HCT116 (cell line): ENCODE data around the gene SETD5. TPM values are rescaled to one million over a fixed set of nuclear protein-coding genes. Genes with fewer than 3 reads are reported as not detected.

Source experiments
- ATAC-seq: fragments of 200-7000 bp; cut with Tn5 transposase; 2 replicates; pipeline ENCODE4 v1.9.1; 2020; ENCODE audit warnings: mild to moderate bottlenecking, moderate library complexity
- BruUV-seq: library from RNA; stranded (reverse); fragments of 400-500 nt; replicated peaks from 2 replicates; lab custom pipeline; 2021; lab: Mats Ljungman, UMichigan
- CTCF ChIA-PET: fragments of 300-600 bp; sonication (Branson Sonifier 250); formaldehyde crosslinking; loops from one replicate; lab custom pipeline; 2021; ENCODE audit warnings: antibody characterized with exemption; lab: Charles Lee
- POLR2A ChIA-PET: fragments of 300-600, 350-600 bp; sonication (Branson Sonifier 250); formaldehyde crosslinking; loops from one replicate; lab custom pipeline; 2021; ENCODE audit warnings: antibody characterized with exemption; lab: Charles Lee
- RAD21 ChIA-PET, 2 experiments: fragments of 300-600 bp; sonication (Branson Sonifier 250); formaldehyde crosslinking; loops; one replicate each; lab custom pipeline; 2023; ENCODE audit warnings: low total read pairs in 2 of 2; ENCODE audit not compliant: uncharacterized antibody in 2 of 2, unreplicated experiment in 2 of 2, low non-redundant PET in 1 of 2; lab: Charles Lee
- DNase-seq: peaks from one replicate; pipeline ENCODE4 v3.0.0-alpha.2; 2010; ENCODE audit warnings: low read depth, low spot score
- H2AFZ ChIP-seq: fragments of 200-600 bp; shearing (Covaris generic), sonication (generic); 2 replicates; pipeline ENCODE4 v1.6.1; 2017; ENCODE audit warnings: low read depth, mixed run types, mixed read lengths, antibody characterized with exemption, low read length; ENCODE audit not compliant: poor library complexity, severe bottlenecking
- H3K27ac ChIP-seq: 2 replicates; pipeline ENCODE4 v1.5.1; 2012; ENCODE audit warnings: low read depth, low read length
- H3K27me3 ChIP-seq: fragments of 200-600 bp; sonication (generic); 2 replicates; pipeline ENCODE4 v1.6.1; 2016; ENCODE audit warnings: mixed run types, low read length, mixed read lengths; ENCODE audit not compliant: insufficient read depth
- H3K36me3 ChIP-seq, 2 experiments: fragments of 200-500 bp in 1 of 2; fragments of 200-600 bp in 1 of 2; sonication (Bioruptor generic) in 1 of 2; sonication (generic) in 1 of 2; 2 replicates each; pipeline versions ENCODE4 v1.5.1 to v1.6.1; 2014 to 2016; ENCODE audit warnings: low read length in 2 of 2, inconsistent platforms in 1 of 2, mixed read lengths in 1 of 2, mixed run types in 1 of 2; ENCODE audit not compliant: insufficient read depth in 2 of 2, control insufficient read depth in 1 of 2
- H3K4me1 ChIP-seq, 2 experiments: fragments of 200-600 bp in 1 of 2; sonication (generic) in 1 of 2; 2 replicates each; pipeline versions ENCODE4 v1.5.1 to v1.6.1; 2012 to 2017; ENCODE audit warnings: low read length in 2 of 2, inconsistent platforms in 1 of 2, mild to moderate bottlenecking in 1 of 2, mixed read lengths in 1 of 2, mixed run types in 1 of 2, moderate library complexity in 1 of 2; ENCODE audit not compliant: insufficient read depth in 2 of 2, control insufficient read depth in 1 of 2
- H3K4me2 ChIP-seq: fragments of 200-600 bp; sonication (generic); 2 replicates; pipeline ENCODE4 v1.6.1; 2017; ENCODE audit warnings: mixed run types, low read length, mixed read lengths
- H3K4me3 ChIP-seq, 2 experiments: fragments of 200-600 bp in 1 of 2; sonication (generic) in 1 of 2; replicated peaks in 1 of 2; 2 replicates each; pipeline ENCODE4 v1.5.1; 2011 to 2016; ENCODE audit warnings: low read length in 2 of 2, control low read depth in 1 of 2, low read depth in 1 of 2, mild to moderate bottlenecking in 1 of 2, mixed read lengths in 1 of 2, mixed run types in 1 of 2
- H3K79me2 ChIP-seq: fragments of 200-600 bp; sonication (generic); 2 replicates; pipeline ENCODE4 v1.6.1; 2017; ENCODE audit warnings: mild to moderate bottlenecking, mixed run types, low read length, moderate library complexity, mixed read lengths; ENCODE audit not compliant: insufficient read depth
- H3K9ac ChIP-seq: fragments of 200-600 bp; sonication (generic); 2 replicates; pipeline ENCODE4 v1.6.1; 2016; ENCODE audit warnings: low read length, mixed read lengths
- H3K9me2 ChIP-seq: fragments of 200-600 bp; sonication (generic), shearing (Covaris generic); 2 replicates; pipeline ENCODE4 v1.6.1; 2017; ENCODE audit warnings: mixed run types, mild to moderate bottlenecking, moderate library complexity; ENCODE audit not compliant: insufficient read depth
- H3K9me3 ChIP-seq, 2 experiments: fragments of 200-500 bp in 1 of 2; fragments of 200-600 bp in 1 of 2; sonication (Bioruptor generic) in 1 of 2; sonication (generic) in 1 of 2; 2 replicates each; pipeline ENCODE4 v1.6.1; 2014 to 2017; ENCODE audit warnings: low read length in 2 of 2, mixed read lengths in 2 of 2, inconsistent platforms in 1 of 2, low read depth in 1 of 2, mild to moderate bottlenecking in 1 of 2, mixed run types in 1 of 2, moderate library complexity in 1 of 2; ENCODE audit not compliant: control insufficient read depth in 1 of 2, insufficient read depth in 1 of 2
- H4K20me1 ChIP-seq: fragments of 200-600 bp; sonication (generic), shearing (Covaris generic); 2 replicates; pipeline ENCODE4 v1.6.1; 2017; ENCODE audit warnings: mixed run types, mild to moderate bottlenecking, moderate library complexity; ENCODE audit not compliant: insufficient read depth
- CBX3 ChIP-seq: IDR thresholded peaks from 2 replicates; pipeline ENCODE4 v1.6.1; 2012; ENCODE audit warnings: low read depth
- EZH2phosphoT487 ChIP-seq: fragments of 200-600 bp; IDR thresholded peaks from 2 replicates; pipeline ENCODE4 v1.6.1; 2018; ENCODE audit warnings: antibody characterized with exemption, borderline replicate concordance
- FOSL1 ChIP-seq: IDR thresholded peaks from 2 replicates; pipeline ENCODE4 v1.6.1; 2012; ENCODE audit warnings: low read depth
- MAX ChIP-seq: IDR thresholded peaks from 2 replicates; pipeline ENCODE4 v1.6.1; 2012
- POLR2A ChIP-seq: IDR thresholded peaks from 2 replicates; pipeline ENCODE4 v1.7.0; 2011; ENCODE audit warnings: borderline replicate concordance; ENCODE audit not compliant: insufficient read depth, insufficient read length; ENCODE audit errors: extremely low read depth
- POLR2AphosphoS5 ChIP-seq: IDR thresholded peaks from 2 replicates; pipeline ENCODE4 v1.6.1; 2011; ENCODE audit warnings: mild to moderate bottlenecking, low read depth, low read length, moderate library complexity
- SIN3A ChIP-seq: IDR thresholded peaks from 2 replicates; pipeline ENCODE4 v1.6.1; 2012; ENCODE audit warnings: low read depth
- SP1 ChIP-seq: IDR thresholded peaks from 2 replicates; pipeline ENCODE4 v1.6.1; 2012; ENCODE audit warnings: low read depth
- YY1 ChIP-seq: IDR thresholded peaks from 2 replicates; pipeline ENCODE4 v1.6.1; 2011; ENCODE audit warnings: low read length, low read depth, moderate library complexity, mild to moderate bottlenecking; ENCODE audit not compliant: insufficient replicate concordance; ENCODE audit errors: extremely low read depth
- ZFX ChIP-seq: fragments of 450-650 bp; IDR thresholded peaks from 2 replicates; pipeline ENCODE4 v1.6.1; 2017
- ZNF274 ChIP-seq: fragments of 200-500 bp; sonication (Bioruptor generic); IDR thresholded peaks from 2 replicates; pipeline ENCODE4 v1.6.1; 2014; ENCODE audit warnings: mild to moderate bottlenecking, low read depth, low read length, inconsistent platforms
- intact Hi-C: fragments of 100-400 bp; cut with micrococcal nuclease; formaldehyde crosslinking; loops from 2 replicates; pipeline ENCODE4 v1.10.0; 2022
- total RNA-seq: library from RNA; stranded (reverse); gene quantifications from one replicate; pipeline ENCODE4 v1.2.1, GENCODE V29; 2021; ENCODE audit not compliant: unreplicated experiment

Gene SETD5
- total RNA-seq, 1 experiment from 2014 or later = 141 TPM

- Histone ChIP-seq H3K79me2 (peaks cover 94% of the 10 kb centered on the region), H2AFZ (no peak overlapping the region), H4K20me1 (peaks cover 72% of the 10 kb centered on the region), H3K4me1 (peaks cover 53 to 59% of the 10 kb centered on the region in 2 experiments), H3K36me3 (no peaks in the 10 kb centered on the region; a peak in 2 of 4 replicates), H3K9me3 (no peaks in the 10 kb centered on the region), H3K9me2 (no peaks in the 10 kb centered on the region), H3K27ac (no peak overlapping the region), H3K4me3 (no peak overlapping the region), H3K9ac (no peak overlapping the region), H3K4me2 (peak overlapping the region; percentile 21; the same call in 1 of the 2 replicates), H3K27me3 (no peaks in the 10 kb centered on the region)
- POLR2A ChIA-PET = no interaction called here
- TF ChIP-seq ZNF274 = no peak
- no peak for TF ChIP-seq YY1
- no peak for TF ChIP-seq SIN3A
- no peak for TF ChIP-seq POLR2AphosphoS5
- no peak for TF ChIP-seq CBX3
- ATAC-seq = no peak
- no peak for DNase-seq
- CTCF ChIA-PET = no interaction called here
- intact Hi-C loops = no loop called here
- BruUV-seq = no TSS peak
- RAD21 ChIA-PET = no interaction called here
These were observed 4.6 kb downstream of the SETD5 start for GRCh38 chr3:9401986-9402385.

DNA sequence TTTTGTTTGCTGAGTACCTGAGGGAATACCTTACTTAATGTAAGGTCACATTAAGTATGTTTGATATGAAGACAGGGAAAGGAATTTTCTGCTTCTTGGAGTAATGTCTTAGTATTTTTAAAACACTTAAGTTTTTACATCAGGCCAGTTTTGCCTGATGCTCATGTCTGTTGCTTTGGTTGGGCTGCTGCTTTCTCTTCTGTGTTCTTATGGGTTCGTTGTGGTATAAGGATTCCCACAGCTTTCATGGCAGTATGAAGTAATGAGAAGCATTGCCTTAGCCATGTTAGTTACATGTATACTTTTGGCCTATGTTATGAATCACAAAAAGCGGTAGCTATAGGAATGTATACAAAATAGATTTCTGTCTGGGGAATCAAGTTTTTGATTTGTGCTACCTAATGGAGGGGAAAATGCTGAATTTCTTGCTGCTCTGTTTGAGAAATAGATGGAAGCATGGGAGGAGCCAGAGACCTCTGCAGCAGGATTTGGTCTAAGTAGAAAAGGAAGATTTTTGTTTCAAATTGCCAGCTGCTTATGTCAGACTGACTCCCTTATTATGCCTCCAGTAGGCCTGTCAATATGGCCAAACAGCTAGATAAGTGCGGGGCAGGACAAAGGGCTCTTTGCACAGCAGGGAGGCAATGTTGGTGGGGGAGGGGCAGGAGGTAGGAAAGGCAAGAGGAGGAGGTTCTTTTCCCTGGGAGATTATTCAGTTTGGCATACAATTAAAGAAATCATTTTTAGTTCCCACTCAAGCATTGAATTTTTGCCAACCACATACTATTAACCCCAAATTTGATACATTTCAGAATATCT lies 5.2 kb downstream of the SETD5 start:
- Histone ChIP-seq H3K9ac (no peak overlapping the region), H2AFZ (no peak overlapping the region), H3K27ac (no peak overlapping the region), H3K4me3 (no peak overlapping the region), H3K9me3 (no peaks in the 10 kb centered on the region), H3K27me3 (no peaks in the 10 kb centered on the region), H3K4me1 (peaks cover 53 to 59% of the 10 kb centered on the region in 2 experiments), H4K20me1 (peaks cover 72% of the 10 kb centered on the region), H3K79me2 (peaks cover 100% of the 10 kb centered on the region), H3K36me3 (no peaks in the 10 kb centered on the region; a peak in 3 of 4 replicates), H3K9me2 (no peaks in the 10 kb centered on the region), H3K4me2 (peak overlapping the region; percentile 21; the same call in 1 of the 2 replicates)
- no peak for TF ChIP-seq FOSL1
- TF ChIP-seq ZFX = no peak
- TF ChIP-seq SP1 = no peak
- TF ChIP-seq YY1 = no peak
- no peak for TF ChIP-seq POLR2AphosphoS5
- no peak for TF ChIP-seq POLR2A
- TF ChIP-seq MAX = no peak
- no peak for TF ChIP-seq EZH2phosphoT487
- ATAC-seq = no peak
- ChIA-PET RAD21 (no interaction called here), POLR2A (no interaction called here), CTCF (no interaction called here)
- no peak for DNase-seq
- no TSS peak for BruUV-seq
- intact Hi-C loops = no loop called here
